GM19025 (cell line): Measurements from ENCODE around the gene PIH1D2.
"Not testable (repeated sequence)": the region's sequence is repeated elsewhere in the genome, so short reads cannot be mapped to it uniquely, and the experiment has no call there.

ENCODE experiments used
- ATAC-seq: cut with Tn5 transposase; IDR thresholded peaks from one replicate; pipeline ENCODE4 v1.9.1; 2021; ENCODE audit warnings: mild to moderate bottlenecking, low read depth, moderate library complexity; ENCODE audit not compliant: unreplicated experiment

PIH1D2 gene

DNA sequence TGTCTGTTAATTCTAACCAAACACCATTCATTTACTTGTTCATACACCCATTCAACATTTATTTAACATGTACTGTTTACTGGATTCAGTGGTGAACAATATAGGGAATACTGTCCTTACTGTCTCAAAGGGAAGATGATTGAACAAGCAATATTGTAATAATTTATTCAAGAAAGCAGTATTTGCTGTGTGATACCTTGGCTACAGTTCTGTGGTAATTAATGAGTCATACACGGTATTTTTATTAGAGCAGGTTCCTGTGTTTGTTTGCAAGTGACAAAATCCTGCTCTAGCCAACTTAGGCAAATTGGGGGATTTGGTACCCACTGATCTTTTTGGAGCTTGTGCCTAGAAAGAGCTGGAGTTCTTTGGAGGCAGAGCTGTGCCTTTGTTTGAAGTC lies 15.7 kb downstream of the PIH1D2 start:
- ATAC-seq = no peak

DNA sequence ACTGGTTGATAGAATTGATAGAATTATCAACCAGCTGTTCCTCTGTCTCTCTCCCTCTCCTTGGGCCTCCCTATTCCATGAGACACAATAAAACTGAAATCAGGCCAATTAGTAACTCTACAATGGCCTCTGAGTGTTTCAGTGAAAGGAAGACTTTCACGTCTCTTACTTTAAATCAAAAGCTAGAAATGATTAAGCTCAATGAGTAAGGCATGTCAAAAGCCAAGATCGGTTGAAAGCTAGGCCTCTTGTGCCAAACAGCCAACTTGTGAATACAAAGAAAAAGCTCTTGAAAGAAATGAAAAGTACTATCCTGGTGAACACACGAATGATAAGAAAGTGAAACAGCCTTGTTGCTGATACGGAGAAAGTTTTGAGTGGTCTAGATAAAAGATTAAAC lies 16.6 kb downstream of the PIH1D2 start:
- no peak for ATAC-seq

DNA sequence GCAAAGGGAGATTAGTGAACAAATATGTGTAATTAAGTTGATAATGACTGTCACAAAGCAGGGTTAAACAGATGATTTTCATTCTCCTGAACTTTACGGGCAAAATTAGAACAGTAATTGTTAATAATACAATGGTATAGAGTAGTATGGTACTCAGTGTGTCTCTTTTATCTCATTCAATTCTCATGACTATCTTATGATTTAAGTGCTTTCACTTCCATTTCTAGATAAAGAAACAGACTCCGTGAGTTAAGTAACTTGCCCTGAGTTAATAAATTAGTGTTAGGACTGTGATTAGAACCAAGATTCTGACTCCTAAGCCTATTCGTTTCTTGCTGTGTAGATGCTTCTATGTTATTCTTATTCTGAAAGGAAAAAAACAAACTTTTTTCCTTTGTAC lies 22.0 kb downstream of the PIH1D2 start:
- no peak for ATAC-seq

DNA sequence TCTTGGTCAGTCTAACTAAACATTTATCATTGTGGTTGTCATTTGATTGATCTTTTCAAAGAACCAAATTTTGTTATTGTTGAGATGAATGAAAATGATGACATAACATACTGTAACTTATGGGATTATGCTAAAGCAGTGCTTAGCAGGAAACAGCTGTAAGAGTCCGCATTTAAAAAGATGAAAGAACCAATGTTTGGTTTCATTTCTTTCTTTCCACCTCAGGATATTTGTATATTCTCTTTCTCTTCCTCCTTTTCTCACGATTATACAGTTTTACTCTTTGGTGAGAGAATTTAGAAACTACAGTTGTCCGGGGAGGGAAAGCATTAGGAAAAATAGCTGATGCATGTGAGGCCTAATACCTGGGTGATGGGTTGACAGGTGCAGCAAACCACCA lies 23.1 kb downstream of the PIH1D2 start:
- ATAC-seq = peak; percentile 78

DNA sequence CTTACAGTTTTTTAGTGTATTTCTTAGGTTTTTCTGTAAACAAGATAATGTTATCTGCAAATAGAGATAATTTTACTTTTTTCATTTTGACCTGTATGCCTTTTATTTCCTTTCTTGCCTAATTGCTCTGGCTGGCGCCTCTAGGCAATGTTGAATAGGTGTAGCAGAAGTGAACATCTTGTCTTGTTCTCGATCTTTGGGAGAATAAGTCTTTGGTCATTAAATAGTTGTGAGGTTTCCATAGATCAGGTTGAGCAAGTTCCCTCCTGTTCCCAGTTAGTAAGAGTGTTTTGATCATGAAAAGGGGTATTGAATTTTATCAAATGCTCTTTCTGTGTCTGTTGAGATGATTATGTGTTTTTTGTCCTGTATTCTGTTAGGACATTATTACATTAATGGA lies 24.0 kb downstream of the PIH1D2 start:
- no peak for ATAC-seq

DNA sequence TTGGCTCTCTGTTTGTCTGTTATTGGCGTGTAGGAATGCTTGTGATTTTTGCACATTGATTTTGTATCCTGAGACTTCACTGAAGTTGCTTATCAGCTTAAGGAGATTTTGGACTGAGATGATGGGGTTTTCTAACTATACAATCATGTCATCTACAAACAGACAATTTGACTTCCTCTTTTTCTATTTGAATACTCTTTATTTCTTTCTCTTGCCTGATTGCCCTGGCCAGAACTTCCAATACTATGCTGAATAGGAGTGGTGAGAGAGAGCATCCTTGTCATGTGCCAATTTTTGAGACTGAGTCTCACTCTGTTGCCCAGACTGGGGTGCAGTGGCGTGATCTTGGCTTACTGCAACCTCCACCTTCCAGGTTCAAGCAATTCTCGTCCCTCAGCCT lies 25.6 kb downstream of the PIH1D2 start:
- ATAC-seq = not testable (repeated sequence)

DNA sequence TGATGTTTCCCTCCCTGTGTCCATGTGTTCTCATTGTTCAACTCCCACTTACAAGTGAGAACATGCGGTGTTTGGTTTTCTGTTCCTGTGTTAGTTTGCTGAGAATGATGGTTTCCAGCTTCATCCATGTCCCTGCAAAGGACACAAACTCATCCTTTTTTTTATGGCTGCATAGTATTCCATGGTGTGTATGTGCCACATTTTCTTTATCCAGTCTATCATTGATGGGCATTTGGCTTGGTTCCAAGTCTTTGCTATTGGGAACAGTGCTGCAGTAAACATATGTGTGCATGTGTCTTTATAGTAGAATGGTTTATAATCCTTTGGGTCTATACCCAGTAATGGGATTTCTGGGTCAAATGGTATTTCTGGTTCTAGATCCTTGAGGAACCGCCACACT lies 27.2 kb downstream of the PIH1D2 start:
- ATAC-seq = not testable (repeated sequence)

DNA sequence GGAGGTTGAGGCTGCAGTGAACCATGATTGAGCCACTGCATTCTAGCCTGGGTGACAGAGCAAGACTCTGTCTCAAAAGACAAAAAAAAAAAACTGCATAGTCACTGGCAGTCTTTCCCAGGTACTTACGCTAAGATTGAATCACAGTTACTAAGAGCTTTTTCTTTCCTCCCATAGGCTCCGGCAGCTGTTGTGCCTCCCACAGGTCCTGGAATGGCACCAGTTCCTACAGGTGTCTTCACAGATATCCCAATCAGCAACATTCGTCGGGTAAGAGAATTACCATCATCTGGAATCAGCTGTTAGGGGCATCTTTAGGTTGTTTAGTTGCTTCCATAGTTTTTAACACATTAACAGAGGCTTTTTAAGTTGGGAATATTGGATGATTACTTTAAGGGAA lies 28.9 kb downstream of the PIH1D2 start:
- no peak for ATAC-seq

DNA sequence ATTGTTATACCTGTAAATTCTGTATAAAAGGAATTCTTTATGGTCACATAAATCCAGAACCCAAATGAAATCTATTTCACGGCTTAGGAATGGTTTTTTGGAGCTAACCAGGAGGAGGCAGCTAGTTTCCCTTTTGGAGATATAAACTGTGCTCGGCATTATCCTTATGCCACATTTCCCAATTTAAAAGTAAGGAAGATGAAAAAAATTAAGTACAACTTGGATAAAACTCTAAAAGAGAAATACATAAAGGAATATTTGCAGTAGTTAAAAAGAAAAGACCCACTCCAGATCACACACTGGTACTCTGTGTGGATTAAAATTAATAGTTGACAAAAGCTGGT lies 30.9 kb downstream of the PIH1D2 start:
- ATAC-seq = no peak

DNA sequence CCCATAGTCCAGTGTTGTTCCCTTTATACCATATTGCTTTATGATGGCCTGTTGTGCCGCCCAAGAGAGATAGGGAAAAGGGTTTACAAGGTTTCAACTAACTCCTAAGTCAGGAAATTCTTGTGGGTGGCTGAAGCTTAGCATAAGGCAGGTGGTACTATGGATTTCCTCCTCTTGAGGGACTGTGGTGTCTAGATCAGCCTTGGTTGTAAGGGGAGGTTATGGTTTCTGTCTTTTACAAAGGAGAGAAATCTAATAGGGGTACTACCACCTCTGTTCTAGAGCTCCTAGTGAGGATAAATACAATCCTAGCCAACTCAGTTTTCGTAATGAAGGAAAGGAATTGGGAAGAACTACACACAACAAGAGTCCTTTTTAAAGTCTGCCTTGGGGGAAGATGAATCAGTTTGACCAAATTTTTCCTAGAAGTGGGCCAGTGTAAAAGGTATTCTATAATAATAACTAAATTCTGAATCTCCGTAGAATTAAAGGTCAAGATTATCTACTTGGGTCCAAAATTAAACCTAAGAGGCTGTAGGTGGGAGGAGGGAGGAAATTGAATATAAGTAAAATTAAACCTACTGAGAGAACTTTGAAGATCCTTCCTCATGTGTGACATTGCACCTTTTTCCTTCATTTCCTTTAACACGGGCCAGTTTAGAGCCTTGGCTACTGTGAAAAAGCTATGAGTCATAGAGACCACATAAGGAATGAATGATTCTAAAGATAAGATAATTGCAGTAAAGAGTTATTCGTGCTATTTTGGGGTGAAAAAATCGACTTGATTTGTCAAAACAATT lies 31.5 kb downstream of the PIH1D2 start:
- ATAC-seq = no peak

DNA sequence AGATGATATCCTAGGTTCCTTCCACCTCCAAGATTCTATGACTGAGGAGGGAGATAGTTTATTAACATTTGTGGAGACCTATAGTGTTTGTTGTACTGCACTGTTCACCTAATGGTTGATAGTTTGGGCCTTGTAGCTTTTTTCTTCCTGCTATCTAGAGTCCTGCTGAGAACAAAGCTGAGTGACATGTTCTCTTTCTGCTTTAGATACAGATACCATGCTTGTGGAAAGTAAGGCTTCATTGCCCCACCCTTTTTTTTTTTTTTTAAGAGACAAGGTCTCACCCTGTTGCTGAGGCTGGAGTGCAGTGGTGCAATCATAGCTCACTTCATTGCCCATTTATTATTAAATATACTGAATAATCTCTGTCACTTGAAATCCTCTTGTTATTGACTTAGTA lies 36.3 kb downstream of the PIH1D2 start:
- ATAC-seq = no peak

DNA sequence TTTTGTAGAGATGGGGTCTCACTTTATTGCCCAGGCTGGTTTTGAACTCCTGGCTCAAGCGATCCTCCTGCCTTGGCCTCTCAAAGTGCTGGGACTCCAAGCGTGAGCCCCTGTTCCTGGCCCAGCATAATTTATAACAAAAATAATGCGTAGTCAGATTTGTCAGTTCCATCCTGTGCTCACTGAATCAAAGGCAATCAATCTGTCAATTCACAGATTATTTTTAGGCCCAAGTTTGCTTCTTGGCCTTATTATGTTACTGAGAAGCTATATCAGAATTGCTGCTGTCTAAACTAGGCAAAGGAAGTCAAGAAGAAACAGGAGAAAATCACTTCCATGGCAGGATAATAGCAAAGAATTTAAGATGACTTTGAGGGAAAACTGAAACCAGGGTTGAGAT lies 39.9 kb downstream of the PIH1D2 start:
- no peak for ATAC-seq

DNA sequence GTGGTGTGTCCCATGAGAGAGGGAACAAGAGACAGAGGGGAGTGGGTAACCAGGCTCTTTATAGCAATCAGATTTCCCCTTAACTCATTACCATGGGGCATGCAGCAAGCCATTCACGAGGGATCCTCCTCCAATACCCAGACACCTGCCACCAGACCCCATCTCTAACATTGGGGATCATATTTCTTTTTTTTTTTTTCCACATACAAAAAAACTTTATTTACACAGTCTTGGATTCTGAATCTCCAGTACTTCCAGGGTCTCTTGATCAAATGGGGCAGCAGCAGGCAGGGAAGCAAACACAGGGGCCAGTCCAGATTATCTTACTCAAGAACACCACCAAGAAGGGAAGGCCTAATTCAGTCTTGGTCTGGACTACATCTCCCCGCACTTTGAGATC lies 44.4 kb downstream of the PIH1D2 start:
- ATAC-seq = no peak

DNA sequence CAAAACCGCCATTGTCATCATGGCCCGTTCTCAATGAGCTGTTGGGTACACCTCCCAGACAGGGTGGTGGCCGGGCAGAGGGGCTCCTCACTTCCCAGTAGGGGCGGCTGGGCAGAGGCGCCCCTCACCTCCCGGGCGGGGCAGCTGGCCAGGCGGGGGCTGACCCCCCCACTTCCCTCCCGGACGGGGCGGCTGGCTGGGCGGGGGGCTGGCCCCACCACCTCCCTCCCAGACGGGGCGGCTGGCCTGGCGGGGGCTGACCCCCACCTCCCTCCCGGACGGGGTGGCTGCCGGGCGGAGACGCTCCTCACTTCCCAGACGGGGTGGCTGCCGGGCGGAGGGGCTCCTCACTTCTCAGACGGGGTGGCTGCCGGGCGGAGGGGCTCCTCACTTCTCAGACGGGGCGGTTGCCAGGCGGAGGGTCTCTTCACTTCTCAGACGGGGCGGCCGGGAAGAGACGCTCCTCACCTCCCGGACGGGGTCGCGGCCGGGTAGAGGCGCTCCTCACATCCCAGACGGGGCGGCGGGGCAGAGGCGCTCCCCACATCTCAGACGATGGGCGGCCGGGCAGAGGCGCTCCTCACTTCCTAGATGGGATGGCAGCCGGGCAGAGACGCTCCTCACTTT lies 46.9 kb downstream of the PIH1D2 start:
- not testable (repeated sequence) for ATAC-seq

DNA sequence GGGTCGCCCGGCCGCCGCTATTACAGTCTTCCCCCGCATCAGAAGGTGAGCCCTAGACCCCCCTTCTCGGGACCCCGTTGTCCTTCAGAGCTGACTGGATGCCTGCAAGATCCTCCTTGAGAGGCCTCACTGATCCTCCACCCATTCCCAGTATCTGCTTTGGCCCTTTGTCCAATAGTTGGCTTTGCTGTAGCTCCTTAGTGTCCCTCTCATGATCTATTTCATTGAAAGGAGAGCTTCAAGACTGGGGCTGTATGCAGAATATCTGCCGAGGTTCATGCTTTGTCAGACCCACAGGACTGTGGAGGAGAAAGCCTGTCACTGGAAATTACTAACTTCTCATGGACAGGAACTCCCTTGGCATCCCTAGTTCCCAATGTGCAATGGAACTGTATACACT lies 48.1 kb downstream of the PIH1D2 start:
- ATAC-seq = no peak

DNA sequence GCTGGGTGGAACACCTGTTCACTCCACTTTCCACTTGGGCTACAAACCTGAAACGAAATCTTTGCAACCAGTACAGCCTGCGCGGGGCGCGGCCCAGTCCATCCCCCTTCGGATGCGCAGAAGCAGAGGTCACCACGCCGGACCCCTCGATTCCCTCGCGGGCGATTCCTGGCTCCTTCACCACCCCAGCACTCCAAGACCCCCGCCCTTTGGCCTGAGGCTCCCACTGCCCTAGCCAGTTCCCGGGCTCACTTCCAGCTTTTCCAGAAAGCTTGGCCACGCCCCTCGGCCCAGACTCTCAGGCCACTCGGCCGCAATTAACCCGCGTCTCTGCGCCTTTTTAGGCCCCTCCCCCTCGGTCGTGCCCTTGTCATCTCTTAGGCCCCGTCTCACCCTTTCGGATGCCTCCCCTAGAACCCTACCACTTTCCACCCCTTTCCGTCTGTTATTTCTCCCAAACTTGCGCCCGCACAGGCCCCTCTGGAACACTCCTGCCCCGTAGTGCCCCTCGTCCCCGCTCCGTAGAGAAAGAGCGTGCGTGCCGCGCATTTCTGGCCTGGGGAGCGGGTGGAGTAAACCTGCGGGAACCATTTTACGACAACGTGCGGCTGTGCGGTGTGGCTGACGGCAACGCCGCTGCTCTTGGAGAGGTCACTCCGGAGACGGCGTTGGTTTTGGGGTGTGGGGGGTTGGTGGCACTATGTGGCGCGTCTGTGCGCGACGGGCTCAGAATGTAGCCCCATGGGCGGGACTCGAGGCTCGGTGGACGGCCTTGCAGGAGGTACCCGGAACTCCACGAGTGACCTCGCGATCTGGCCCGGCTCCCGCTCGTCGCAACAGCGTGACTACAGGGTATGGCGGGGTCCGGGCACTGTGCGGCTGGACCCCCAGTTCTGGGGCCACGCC lies 48.8 kb downstream of the PIH1D2 start, which contains the start of gene DLAT:
DLAT (plus strand) TSS at position 636 of the 906 bp plus-strand sequence; CDS start at position 701, 65 bp downstream.
- peak; percentile 70 for ATAC-seq

DNA sequence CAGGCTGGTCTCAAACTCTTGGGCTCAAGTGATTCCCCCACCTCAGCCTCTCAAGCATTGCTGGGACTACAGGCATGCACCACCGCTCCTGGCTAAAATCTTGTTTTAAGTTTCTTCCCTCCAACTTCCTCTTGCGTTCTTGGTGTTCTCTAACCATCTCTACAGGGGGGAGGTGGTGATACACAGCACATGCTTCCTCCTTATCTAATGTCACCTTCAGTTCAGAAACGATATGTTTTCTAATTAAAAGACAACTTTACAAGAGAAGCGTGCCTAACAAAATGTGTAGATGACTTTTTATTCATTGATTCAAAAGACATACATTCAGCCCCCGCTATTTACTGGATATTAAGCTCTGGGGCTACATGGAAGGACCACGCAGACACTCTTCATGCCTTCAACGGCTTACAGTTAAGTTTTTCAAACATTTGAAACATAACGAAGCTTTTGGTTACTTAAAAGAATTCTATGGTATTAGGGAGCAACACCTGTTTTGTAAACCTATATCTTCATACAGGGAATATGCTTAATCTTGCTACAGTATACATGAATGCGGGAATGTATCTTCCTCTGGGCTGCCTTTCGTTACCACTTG lies 49.5 kb downstream of the PIH1D2 start:
- no peak for ATAC-seq

DNA sequence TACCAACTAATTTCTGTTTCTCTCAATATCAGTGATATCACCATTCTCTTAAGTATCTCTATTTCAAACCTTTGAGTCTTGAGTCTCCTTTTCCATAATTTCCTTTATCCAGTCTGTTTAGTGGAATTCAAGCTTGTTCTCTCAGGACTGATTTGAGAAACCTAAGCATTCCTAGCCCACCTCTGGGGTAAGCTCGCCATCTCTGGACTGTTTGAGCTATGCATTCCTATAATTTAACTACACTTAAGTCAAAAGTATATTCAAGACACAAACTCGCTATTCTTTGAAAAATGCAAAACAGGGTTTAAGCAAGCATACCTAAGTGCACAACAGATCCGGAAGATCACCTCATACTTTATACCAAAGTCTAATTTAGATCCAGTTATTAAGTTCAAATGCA lies 50.7 kb downstream of the PIH1D2 start:
- no peak for ATAC-seq

DNA sequence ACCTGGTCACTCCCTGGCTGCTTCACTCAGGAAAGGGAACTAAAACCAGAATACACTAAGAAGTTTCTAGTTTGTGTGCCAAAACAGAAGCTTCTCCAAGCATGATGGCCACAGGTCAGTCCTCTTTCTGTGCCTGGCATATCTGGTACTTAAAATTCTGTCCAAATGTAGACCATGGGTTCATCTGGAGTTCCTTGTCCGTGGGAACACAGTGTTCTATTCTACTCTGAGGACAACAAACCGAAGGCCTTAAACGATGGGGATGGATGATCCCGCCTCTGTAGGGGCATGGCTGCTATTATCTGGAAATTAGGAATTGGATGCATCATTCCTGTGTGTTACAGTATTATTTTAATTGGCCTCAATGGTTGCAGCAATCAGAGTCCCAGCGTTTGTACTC lies 54.8 kb downstream of the PIH1D2 start:
- no peak for ATAC-seq
